NCI-H69 (cell line): ENCODE data around the gene COL26A1.

ENCODE experiments used
- DNase-seq: peaks from one replicate; lab custom pipeline; 2025; lab: John Stamatoyannopoulos, UW

The COL26A1 gene

DNA sequence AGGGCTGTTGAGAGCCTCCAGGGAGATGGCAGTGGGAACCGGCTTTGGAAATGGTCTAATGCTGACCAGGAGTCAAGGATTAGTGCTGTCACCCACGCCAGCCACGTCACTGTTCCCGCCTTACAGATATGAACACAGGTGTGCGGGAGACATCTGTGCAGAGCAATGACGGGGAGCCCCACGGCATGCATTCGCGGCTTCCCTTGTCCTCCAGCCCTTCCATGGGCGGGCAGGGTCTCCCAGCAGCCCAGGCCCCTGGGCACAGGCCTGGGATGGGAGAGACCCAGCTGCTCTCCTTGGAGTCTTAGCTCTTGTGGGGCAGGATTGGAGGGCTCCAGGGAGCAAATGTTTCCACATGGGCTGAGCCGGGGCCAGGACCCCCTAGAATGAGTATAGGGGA is 172.2 kb downstream of the COL26A1 start:
- no peak for DNase-seq

DNA sequence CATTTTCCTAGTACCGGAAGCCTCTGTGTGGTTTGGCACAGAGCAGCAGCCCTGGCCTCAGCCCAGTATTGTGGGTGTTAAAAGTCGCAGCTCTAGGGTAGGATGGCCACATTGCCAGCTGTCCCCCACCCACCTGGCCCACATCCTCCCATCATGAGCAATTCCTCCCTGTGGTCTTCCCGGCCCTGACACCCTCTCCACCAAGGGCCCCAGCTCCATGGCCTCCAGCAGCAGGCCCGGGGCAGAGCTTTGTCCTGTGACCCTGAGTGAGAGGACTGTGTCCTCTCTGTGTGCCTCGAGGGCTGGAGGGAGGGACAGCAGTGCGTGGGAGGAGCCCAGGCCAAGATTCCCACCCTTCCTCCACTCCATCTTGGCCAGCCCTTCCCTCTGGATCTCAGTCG is 172.7 kb downstream of the COL26A1 start:
- no peak for DNase-seq

DNA sequence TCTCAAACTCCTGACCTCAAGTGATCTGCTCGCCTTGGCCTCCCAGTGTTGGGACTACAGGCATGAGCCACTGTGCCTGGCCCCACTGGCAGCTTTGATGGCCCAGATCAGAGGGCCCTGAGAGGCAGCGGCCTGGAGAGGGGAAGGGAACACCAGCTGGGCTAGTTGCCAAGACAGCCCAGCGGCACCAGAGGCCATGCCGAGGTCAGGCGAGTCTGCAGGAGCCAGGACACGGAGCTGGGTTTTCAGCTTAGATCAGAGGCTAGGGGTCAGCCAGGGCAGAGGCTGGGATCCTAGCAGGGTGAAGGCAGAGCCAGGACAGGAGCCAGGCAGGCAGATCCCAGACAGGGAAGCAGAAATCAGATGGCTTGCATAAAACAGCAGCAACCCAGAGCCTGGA is 173.6 kb downstream of the COL26A1 start:
- no peak for DNase-seq

DNA sequence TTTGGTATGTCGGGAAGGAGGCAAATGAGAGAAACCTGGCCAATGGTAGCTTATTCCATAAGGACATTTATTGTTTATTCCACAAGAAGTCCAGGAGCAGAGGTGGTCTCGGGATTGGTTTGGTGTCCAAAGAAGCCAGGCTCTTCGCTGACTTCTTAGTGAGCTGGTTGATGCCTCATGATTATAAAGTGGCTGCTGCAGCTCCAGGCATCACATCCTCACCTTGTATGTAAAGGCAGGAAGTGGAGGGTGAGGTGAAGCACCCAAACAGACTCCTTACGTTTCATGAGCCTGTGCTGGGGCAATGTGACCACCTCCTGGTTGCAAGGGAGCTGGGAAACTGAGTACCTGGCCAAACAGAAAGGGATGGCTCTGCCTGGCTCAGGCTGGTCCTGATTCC is 174.0 kb downstream of the COL26A1 start:
- no peak for DNase-seq

DNA sequence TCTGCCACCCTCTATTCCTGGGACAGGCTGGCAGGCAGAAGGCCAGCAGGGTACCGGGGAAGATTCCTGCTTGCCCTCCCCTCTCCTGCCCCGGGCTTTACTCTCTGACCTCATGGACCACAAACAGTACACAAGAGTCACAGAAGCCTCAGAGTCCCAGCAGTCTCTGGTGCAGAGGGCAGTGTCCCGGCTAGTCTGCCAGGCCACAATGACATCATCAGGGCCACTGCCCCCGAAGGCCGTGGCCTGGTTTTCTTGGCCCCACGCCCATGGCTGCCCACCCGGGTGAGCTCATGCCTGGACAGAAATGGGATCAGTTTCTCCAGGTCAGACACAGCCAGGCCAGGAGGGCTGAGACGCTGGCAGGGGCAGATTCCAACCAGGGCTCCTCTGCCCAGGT is 174.5 kb downstream of the COL26A1 start:
- no peak for DNase-seq

DNA sequence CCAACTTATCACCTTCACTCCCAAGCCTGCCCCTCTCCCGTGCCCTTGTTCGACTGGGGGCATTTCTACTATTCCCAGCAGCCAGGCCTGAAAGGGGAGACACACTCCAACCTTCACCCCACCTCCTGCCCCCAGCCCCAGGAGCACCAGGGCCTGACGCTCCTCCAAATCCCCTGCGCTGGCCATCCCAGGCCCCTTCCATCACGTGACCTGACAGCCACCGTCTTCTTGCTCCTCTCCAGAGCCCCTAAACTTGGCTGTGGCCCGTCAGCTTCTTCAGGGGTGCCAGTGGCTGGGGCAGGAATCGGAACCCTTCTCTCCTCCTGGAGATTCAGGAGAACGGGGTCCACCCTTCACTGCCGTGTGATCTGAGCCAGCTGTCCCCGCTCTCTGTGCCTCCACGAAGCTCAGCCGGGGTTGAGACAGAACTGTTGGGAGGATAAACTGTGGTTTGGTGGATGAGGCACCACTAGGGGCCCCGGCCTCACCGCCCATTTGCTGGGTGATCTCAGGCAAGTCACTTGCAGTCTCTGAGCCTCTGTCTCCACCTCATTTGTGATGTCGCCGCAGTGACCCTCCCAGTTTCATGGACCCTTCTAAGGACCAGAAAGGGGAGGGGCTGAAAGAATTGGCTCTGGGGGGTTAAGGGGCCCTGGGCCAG is 175.4 kb downstream of the COL26A1 start:
- no peak for DNase-seq

DNA sequence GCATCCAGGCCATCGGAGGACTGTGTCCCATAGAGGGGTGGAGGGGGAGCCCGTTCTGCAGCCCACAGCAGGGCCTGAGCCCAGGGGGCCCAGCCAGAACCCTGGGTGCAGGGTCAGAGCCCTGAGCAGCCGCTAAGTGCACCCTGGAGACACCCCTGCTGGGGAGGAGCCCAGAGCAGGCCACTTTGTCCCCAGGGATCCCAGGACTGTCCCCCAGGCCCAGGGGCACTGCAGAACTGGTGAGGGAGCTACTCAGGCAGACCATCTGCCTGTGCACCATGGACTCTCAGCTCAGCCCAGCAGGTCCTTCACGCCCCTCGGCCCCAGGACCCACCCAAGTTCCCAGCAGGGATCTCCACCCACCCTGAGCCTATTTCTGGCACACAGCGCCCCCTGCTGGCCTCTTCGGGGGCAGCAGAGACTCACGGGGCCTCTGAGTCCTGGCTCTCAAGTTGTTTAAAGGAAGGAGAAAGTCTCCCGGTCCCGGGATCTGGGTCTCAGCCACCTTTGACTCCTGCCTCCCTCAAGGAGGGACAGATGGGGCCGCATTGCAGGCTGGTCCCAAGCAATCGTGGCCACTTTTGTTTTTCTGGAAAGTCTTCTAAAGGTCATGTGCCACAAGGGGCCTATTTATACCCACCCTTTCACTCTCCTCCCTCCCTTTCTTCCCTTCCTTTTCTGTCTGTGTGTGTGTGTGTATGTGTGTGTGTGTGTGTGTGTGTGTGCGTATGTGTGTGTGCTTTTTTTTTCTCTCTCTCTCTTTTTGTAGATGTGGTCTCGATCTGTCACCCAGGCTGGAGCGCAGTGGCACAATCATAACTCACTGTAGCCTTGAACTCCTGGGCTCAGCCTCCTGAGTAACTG is 176.2 kb downstream of the COL26A1 start:
- peak; percentile 44 for DNase-seq

DNA sequence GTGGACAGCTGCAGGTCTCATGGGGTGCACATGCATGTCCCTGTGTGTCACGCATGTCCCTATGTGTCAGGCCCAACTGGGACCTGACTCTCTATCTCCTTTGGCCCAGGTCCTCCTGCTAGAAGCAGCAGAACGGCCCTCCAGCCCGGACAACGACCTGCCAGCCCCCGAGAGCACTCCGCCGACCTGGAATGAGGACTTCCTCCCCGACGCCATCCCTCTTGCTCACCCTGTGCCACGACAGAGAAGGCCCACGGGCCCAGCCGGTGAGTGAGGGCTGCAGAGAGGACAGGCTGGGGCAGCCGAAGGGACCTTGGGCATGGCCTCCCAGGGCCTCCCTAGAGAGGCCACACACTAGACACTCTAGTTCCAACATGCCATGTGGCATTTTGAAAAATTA is 177.1 kb downstream of the COL26A1 start:
- DNase-seq, result no peak

DNA sequence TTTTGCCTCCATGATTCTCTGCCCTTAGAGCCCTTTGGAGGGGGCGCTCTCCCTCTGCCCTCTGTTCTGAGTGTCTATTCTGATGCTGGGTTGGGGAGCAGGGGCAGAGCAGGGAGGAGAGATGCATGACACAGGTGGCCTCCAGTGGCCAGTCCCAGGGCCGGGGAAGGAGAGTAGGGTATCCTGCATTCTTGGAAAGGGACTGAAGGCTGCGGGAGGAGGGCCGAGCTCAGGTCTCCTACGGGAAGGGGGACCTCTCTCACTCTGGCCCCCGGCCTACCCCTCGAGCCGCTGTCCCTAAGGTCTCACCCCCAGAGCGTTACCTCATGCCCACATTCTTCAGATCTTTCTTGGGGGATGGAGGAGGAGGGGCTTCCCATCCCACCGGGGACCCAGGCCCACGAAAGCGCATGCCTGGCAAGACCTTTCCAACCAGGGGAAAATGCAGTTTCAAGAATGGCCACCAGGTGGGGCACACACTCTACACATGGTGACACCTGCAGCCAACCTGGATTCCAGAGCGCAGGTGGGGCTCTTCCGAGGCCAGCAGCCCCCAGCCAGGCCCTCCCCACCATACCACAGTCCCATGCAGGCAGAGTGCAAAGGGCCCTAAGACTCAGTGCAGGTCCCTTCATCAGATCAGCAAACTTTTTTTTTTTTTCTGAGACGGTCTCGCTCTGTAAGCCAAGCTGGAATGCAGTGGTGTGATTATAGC is 180.0 kb downstream of the COL26A1 start:
- DNase-seq, result peak; percentile 67

DNA sequence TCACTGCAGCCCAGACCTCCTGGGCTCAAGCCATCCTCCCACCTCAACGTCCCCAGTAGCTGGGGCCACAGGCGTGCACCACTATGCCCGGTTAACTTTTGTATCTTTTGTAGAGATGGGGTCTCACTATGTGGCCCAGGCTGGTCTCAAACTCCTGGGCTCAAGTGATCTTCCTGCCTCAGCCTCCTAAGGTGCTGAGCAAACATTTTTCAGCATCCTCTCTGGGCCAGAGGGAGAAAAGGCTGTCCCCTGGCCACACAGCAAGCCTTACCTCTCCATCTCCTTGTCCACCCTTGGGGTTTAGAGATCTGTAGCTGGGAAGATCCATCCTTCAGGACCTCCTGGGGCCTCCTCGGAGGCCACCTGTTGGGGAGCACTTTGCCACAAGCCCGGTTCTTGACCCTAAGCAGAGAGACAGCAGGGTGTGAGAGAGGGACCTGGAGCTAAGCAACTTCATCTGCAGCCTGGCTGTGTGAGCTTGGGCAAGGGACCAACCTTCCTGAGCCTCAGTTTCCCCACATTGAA is 180.6 kb downstream of the COL26A1 start:
- DNase-seq, result no peak

DNA sequence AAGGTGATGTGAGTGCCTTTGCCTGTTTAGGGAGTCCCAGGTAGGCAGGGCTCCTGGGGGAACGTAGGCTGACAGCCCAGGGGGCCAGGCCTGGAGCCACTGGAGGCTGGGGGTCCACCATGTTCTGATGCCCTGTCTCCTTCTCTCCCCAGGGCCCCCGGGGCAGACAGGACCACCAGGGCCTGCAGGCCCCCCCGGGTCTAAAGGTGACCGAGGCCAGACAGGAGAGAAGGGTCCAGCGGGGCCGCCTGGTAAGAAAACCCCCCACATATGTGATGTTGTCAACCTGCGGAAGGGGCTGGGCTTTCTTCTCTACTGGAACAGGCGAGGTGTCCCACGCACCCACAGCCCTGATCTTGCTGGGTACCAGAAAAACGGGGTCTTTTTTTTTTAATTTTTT is 181.2 kb downstream of the COL26A1 start:
- no peak for DNase-seq

DNA sequence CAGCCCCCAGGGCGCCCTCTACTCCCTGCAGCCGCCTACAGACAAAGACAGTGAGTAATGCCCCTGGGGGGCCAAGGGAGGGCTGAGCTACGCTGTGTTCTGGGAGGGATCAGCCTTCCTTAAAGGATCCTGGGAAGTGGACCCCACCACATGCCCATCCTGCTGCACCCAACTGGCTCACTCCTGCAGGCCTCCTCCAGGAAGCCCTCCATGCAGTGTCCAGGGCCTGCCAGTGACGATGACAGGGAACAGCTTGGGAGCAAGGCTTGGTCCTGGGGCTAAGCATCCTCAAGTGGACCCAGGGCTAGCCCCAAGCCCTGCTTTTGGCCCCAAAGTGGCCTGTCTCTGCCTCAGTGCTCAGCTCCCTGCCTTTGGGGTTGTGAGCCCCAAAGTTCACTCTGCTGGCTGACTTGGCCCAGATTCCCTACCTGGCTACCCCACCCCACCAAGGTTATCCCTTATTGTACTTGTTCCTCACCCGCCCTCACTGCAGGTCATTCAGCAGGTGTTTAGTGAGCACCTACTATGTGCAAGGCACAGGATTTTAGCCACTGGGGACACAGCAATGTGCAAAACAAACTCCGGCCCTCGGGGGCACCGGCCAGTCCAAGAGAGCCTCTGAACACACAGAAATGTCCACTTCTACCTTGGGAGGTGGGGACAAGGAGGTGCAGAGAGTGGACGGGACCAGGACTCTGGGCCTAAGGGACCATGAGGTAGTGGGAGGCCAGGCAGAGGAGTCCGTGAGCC is 182.9 kb downstream of the COL26A1 start:
- DNase-seq, result no peak

DNA sequence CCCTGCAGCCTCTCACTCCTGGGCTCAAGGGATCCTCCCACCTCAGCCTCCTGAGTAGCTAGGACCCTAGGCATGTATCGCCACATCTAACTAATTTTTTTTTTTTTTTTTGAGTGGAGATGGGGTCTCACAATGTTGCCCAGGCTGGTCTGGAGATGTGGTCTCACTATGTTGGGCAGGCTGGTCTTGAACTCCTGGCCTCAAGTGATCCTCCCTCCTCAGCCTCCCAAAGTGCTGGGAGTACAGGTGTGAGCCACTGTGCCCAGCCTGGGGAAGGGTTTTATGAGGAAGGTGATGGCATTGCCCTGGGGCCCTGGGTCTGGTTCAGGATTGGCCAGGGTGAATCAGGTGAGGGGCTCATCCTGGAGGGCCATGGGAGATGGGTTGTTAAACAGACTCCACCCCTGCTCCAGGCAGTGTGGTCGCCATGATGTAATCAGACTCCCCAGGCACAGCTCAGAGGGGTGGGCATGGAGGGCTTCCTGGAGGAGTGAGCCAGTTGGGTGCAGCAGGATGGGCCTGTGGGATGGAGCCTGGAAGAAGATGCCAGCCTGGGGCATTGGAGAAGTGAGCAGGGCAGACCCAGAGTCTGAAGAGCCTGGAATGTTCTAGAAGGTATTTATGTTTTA is 183.7 kb downstream of the COL26A1 start:
- DNase-seq, result no peak

DNA sequence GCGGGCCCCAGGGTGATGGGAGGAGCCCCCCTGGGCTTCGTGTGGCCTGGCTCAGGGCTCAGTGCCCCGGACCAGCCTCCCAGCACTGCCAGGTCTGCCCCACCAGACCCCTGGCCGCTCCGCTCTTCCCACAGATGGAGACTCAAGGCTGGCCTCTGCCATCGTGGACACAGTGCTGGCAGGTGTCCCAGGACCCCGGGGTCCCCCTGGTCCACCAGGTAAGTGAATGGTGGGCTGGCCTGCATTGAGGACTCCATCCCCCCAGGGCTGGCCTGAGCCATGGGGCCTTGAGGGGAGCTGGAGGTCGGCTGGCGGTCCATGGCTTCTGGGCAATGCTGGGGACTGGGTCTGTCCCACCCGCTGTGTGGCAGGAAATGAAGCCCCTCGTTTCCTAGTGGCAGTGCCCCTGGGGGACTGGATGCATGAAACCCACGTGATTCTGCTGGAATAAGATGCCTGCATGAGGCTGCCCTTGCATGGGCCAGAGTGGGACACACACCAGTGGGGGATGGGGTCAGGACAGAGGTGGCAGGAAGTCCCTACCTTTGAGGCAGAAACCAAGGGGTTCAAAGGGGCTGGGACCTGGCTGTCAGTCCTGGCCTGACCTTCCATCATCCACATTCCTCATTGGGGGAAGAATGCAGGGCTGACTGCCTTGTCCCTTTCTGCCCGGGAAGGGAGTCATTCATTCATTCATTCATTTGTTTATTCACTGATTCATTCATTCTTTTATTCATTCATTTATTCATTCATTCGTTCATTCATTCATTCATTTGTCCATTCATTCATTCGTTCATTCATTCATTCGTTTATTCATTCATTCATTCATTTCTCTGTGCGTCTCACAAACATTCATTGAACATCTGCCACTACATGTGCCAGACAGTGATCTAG is 184.6 kb downstream of the COL26A1 start:
- no peak for DNase-seq

DNA sequence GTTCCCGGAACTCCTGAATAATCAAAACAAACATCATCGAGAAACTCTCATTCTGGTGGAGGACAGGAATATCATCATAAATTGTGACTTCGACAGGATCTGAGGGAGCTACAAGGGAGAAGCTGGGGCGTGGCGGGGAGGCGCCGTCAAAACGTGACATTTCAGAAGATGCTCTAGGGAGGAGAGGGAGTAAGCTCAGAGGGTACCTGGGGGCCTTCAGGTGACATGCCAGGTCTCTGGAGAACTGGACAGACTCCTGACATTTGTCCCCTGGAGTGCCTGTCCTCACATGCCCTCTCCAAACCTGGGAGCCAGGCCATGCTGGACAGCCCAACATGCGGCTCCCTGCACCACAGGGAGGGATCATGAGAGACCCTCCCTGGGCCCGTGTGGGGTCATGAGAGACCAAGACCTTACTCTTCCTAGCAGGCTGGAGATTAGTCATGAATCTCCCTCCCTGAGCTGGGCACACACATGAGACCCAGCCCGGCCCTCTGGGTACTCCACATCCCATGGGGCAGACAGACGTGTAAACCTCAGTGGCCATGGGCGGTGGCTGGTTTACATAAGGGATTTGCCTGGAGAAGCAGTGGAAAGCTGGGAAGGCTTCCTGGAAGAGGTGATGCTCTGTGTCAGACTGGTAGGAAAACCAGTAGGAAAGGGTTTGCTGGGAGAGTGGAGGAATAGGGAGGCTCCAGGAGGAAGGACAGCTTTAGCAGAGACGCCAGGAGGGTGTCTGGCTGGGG is 185.4 kb downstream of the COL26A1 start:
- DNase-seq, result no peak

DNA sequence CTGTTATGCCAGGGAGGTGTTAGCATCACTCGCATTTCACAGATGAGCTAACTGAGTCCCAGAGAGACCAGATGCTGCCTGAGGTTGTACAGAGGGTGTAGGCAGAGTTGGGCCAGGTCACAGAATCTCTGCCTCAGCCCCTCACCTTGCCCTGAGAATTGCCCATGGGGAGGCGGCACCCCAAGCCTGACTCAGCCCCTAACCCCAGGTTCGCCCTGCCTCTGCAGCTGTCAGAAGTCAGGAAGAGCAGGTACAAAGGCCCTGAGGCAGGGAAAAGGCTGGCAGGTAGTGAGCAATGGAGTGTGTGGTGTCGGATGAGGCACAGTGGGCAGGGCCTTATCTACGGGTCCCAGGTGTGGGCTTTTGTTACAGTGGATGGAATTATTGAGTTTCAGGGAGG is 187.1 kb downstream of the COL26A1 start:
- no peak for DNase-seq

DNA sequence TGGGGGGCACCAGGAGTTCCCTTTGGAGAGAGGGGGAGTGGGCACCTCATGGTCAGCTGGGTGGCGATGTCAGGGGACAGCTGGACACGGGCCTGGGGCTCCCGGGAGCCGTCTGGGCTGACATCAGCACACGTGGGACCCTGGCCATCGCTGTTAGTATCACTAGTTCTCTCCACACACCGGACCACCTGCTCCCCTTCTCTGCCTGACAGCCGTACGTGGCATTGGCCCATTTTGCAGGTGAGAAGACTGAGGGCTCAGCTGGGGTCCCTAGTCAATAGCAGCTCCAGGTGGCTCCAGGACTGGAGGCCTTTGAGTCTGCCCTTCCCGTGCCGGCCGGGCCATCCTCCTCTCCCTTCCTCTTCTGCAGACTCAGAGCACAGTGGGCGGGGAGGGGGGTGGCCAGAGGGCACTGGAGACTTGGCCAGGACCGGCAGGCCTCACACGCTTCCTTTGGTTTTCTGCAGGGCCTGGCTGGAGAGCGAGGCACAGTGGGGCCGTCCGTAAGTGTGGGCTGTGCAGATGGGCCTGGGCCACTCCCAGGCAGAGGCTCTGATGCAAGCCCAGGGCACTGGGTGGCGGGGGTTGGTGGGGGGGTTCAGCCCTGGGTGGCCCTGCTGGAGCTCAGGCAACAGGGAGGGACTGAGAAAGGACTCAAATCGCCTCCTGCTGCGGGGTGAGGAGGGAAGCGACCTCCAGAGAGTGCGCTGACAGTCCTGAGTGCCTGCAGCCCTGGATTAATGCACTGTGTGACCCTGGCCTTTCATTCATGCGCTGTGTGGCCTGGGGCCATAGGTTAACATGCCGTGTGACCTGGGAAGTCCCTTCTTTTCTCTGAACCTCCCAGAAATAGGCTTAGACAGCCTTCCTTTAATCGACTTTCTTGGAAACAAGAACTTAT is 188.2 kb downstream of the COL26A1 start:
- DNase-seq, result no peak

DNA sequence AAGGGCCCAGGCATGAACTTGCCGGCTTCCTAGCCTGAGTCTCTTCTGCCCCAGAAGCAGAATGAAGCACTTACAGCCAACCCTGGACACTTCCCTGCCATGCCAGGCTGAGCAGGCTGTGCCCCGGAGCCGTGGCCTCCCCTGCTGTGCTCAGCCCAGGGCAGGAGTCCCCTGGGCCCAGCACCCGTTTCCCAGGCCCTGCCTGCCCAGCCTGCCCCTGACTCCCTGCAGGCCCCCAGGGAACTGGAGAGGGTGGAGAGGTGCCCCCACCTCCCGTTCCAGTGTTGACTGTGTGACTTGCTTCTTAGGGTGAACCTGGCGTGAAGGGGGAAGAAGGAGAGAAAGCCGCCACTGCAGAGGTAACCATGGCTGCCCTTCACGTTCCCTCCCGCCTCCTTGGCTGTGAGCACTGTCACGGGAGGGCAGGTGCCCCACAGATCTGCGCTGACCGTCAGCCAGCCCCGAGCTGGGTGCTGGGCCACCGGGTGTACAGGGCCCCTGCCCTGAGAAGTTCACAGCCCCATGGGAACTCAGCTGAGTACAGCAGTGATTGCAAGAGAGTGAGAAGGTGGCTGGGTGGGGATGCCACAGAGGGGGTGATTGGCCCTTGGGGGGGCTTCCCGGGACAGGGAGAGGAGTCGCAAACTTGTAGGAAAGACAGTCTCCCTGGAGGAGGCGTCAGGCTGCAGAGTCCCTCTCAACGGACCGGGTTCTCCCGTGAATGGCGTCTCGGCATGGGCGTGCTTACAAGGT is 190.5 kb downstream of the COL26A1 start:
- DNase-seq, result no peak
